Measurements from ENCODE around the gene DPH6.

The DPH6 gene

GRCh38 chr15:35325374-35325941 is 220.5 kb downstream of the DPH6 start:
- DNase-seq, result no peak

GRCh38 chr15:35323141-35323540 is 222.8 kb downstream of the DPH6 start:
- DNase-seq, result no peak

DNA sequence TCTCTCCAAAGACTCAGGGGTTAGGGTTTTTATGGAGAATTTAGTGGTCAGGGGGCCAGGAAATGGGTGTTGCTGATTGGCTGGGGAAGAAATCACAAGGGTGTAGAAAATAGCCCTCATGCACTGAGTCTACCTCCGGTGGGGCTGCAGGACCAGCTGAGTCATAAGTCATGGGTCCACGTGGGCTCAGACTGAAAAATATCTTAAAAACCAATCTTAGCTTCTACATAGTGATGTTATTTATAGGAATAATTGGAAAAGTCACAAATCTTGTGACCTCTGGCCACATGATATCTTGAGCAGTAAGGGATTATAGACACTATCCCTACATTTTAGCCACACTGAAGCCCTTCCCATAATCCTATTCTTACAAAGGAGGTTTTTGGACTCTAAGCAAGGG is 224.0 kb downstream of the DPH6 start:
- no peak for DNase-seq

DNA sequence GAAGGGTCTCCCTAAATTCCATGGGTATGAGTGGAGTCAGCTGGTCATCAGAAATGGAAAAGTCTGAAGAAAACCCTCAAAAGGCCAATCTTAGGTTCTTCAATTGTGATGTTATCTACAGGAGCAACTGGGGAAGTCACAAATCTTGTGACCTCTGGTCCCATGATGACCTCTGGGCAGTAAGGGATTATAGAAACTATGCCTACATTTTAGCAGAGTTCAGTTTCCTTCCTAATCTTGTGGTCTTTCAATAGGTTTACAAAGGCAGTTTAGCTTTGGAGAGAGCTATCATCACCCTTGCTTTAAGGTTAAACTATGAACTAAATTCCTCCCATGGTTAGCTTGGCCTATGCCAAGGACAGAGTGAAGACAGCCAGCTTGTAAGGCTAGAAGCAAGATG is 225.1 kb downstream of the DPH6 start:
- DNase-seq, result no peak
